KOPT-K1 (cell line): ENCODE measurements around the gene CABP4.

Source experiments
- H3K27ac ChIP-seq: fragments of 200-600 bp; sonication (generic); 2 replicates; pipeline ENCODE4 v1.5.1; 2016; ENCODE audit warnings: antibody characterized with exemption, mild to moderate bottlenecking, low read depth, low read length; ENCODE audit not compliant: poor library complexity, severe bottlenecking
- H3K36me3 ChIP-seq: fragments of 200-600 bp; sonication (generic); 2 replicates; pipeline ENCODE4 v1.5.1; 2017; ENCODE audit warnings: antibody characterized with exemption, mild to moderate bottlenecking, low read length, moderate library complexity; ENCODE audit not compliant: insufficient read depth
- H3K9me3 ChIP-seq: fragments of 200-600 bp; sonication (generic); 2 replicates; pipeline ENCODE4 v1.5.1; 2017; ENCODE audit warnings: antibody characterized with exemption, low read length, mild to moderate bottlenecking; ENCODE audit not compliant: insufficient read depth, poor library complexity, severe bottlenecking

The CABP4 gene

DNA sequence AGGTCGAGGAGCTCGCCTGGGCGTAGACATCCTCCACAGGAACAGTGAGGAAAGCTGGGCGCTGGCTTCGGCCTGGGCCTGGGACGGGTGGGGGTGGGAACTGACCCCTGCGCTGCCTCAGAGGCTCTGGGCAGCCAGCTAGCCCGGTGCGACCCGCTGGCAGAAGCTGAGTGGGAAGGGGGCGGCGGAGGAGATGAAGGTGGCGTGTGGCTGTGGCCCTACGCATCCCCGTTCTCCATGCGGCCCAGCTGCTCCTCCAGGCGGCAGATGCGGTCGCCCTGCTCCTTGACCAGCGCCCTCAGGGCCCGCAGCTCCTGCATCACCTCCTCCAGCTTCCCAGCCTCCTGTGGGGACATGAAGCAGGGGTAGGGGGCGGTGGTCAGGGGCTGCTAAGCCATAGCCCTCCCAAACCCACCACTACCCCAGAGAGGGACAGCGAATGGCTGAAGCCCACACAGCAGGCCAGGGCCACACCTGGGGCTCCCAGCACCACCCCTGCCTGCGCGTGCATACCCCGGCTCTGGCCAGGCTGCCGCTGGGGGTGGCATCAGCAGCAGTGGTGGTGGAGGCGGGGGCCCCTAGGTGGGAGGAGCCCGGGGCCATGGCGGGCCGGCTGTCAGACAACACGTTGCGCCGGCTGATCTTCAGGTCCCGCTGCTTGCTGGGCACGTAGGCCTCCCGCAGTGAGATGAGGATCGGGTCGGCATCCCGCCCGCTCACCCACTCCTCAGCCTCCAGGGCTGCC, 16.8 kb upstream of the CABP4 start:
- peak overlapping the region; percentile 100 for H3K27ac ChIP-seq
- H3K36me3 ChIP-seq = peaks cover 31% of the 10 kb centered on the region
- no peaks in the 10 kb centered on the region for H3K9me3 ChIP-seq

GRCh38 chr11:67439321-67440228, 15.6 kb upstream of the CABP4 start:
- Histone ChIP-seq H3K36me3 (peaks cover 19% of the 10 kb centered on the region), H3K27ac (peak overlapping the region; percentile 100), H3K9me3 (no peaks in the 10 kb centered on the region)

DNA sequence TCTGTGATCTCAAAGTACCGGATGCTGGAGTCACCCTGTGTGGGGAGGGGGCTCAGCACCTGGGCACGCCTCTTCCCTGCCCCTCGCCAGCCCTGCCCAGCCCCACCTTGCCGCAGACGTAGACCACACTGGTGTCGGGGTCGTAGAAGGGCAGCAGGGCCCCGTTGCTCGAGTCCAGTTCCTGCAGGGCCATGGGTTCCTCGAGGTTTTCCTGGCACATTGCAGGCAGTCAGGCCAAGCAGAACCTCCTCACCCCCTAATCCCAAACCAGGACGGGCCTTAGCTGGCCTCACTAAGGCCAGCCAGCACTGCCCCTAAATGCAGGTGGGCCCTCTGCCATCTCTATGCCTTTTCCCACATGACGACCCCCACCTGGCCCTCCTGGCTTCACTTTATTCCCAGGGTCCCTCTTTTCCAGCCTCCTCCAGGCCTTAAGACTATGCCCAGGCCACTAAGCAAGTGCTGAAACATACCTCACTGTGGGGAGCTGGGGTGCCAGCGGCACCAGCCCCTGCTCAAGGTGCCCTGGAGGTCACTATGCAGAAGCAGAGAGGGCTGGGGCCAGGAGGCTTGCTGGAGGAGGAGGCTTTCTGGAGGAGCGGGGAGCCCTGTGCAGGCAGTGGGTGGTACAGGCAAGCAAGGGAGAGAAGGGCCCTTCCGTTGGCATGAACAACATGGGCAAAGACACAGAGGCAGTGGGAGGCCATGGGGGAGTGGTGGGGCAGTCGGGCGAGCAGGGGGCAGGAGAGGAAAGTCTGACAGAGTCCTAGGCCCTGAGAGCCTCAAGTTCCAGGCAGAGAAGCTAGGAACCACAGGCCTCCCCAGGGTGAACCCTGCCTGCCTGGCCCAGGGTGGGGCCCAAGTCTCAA, 14.7 kb upstream of the CABP4 start:
- Histone ChIP-seq H3K36me3 (peaks cover 10% of the 10 kb centered on the region), H3K27ac (peak overlapping the region; percentile 100), H3K9me3 (no peaks in the 10 kb centered on the region)

- Histone ChIP-seq H3K9me3 (no peaks in the 10 kb centered on the region), H3K36me3 (peaks cover 3% of the 10 kb centered on the region), H3K27ac (peak overlapping the region; percentile 100)
These were observed 14.0 kb upstream of the CABP4 start for GRCh38 chr11:67441098-67441563.

GRCh38 chr11:67441731-67442351, 13.3 kb upstream of the CABP4 start:
- Histone ChIP-seq H3K36me3 (no peaks in the 10 kb centered on the region), H3K27ac (no peak overlapping the region), H3K9me3 (no peaks in the 10 kb centered on the region)

- Histone ChIP-seq H3K9me3 (no peaks in the 10 kb centered on the region), H3K36me3 (no peaks in the 10 kb centered on the region), H3K27ac (peak overlapping the region; percentile 71)
These were observed 12.4 kb upstream of the CABP4 start for GRCh38 chr11:67442504-67443404.

- no peaks in the 10 kb centered on the region for H3K36me3 ChIP-seq
- H3K9me3 ChIP-seq = no peaks in the 10 kb centered on the region
- peak overlapping the region; percentile 71 for H3K27ac ChIP-seq
These were observed 9.6 kb upstream of the CABP4 start for GRCh38 chr11:67445515-67445914.

- H3K27ac ChIP-seq = no peak overlapping the region
- no peaks in the 10 kb centered on the region for H3K9me3 ChIP-seq
- H3K36me3 ChIP-seq = no peaks in the 10 kb centered on the region
These were observed 6.9 kb upstream of the CABP4 start for GRCh38 chr11:67448220-67448609.

- no peaks in the 10 kb centered on the region for H3K9me3 ChIP-seq
- H3K27ac ChIP-seq = no peak overlapping the region
- no peaks in the 10 kb centered on the region for H3K36me3 ChIP-seq
These were observed 5.9 kb upstream of the CABP4 start for GRCh38 chr11:67449116-67449844.

GRCh38 chr11:67450796-67451657, 4.1 kb upstream of the CABP4 start:
- no peak overlapping the region for H3K27ac ChIP-seq
- H3K36me3 ChIP-seq = no peaks in the 10 kb centered on the region
- no peaks in the 10 kb centered on the region for H3K9me3 ChIP-seq

DNA sequence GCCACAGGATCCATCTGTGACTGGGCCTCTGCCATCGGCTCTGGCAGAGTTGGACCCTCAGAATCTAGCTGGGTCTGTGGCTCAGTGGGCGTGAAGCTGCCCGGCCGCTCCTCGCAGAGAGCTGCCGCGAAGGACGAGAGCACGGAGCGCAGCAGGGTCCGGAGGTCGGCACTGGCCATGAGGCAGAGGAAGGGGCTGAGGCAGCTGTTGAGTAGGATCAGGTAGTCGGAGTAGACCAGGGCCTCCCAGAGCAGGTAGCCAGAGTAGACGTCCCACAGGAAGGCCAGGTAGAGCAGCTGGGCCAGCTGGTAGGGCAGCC, 3.5 kb upstream of the CABP4 start:
- Histone ChIP-seq H3K9me3 (no peaks in the 10 kb centered on the region), H3K36me3 (no peaks in the 10 kb centered on the region), H3K27ac (no peak overlapping the region)

GRCh38 chr11:67452141-67452952, 2.8 kb upstream of the CABP4 start, which contains the start of gene GPR152:
GPR152 (minus strand) TSS chr11:67452729; CDS start chr11:67452724, 5 bp downstream.
- Histone ChIP-seq H3K27ac (no peak within 1 kb of the TSS), H3K36me3 (no peaks in the 10 kb centered on the region), H3K9me3 (no peaks in the 10 kb centered on the region)
